ENCODE measurements around the gene SSBP2.

Gene SSBP2

DNA sequence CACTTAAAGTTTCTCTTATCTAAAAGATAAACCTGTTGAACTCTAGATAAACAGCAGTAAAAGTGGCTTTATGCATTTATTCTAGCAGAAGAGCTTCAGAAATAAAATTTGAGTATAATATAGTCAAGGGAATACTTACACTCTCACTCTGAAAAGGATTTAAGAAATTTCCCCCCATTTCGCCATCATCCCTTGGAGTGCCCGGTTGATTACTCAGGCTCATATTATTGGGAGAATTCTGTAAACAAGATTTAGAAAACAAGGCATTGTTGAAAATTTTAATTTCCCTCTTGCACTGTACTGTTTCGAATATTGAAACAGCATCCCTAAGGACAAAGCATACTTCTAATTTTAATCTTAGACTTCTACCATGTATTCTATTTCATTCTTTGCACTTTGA lies 322.5 kb downstream of the SSBP2 start:
- no peak for DNase-seq (ENCODE audit: low read depth)
- H3K4me3 ChIP-seq (ENCODE audit: low read depth, low read length): no peak overlapping the region

DNA sequence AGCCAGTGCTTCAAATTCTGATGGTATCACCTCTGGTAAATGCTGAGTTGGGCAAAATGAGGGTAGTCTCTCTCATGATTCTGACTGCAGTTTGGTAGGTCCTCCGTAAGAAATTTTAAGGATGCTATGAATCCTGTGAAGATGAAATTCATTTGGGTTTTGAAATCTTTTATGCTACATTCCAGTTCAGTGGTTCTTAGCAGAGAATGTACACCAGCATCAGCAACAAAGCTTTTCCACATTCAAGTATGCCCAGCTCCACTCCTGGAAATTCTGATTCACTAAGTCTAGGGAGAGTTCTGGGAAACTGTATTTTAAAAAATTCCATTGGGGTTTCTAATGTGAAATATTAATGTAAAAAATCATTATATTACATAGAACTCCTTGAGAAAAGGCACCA lies 323.3 kb downstream of the SSBP2 start:
- no peak overlapping the region for H3K4me3 ChIP-seq (ENCODE audit: low read depth, low read length)
- no peak for DNase-seq (ENCODE audit: low read depth)
- TF ChIP-seq, protein P1, sequence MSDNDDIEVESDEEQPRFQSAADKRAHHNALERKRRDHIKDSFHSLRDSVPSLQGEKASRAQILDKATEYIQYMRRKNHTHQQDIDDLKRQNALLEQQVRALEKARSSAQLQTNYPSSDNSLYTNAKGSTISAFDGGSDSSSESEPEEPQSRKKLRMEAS (IDR thresholded peaks at IDR 0.05; ENCODE audit: low read depth, low read length): no peak
- TF ChIP-seq MYC (IDR thresholded peaks at IDR 0.05; ENCODE audit: low read depth, low read length) (no peak), POLR2A (IDR thresholded peaks at IDR 0.05; ENCODE audit: extremely low read depth, insufficient read length) (no peak)
- TF ChIP-seq, protein P2, sequence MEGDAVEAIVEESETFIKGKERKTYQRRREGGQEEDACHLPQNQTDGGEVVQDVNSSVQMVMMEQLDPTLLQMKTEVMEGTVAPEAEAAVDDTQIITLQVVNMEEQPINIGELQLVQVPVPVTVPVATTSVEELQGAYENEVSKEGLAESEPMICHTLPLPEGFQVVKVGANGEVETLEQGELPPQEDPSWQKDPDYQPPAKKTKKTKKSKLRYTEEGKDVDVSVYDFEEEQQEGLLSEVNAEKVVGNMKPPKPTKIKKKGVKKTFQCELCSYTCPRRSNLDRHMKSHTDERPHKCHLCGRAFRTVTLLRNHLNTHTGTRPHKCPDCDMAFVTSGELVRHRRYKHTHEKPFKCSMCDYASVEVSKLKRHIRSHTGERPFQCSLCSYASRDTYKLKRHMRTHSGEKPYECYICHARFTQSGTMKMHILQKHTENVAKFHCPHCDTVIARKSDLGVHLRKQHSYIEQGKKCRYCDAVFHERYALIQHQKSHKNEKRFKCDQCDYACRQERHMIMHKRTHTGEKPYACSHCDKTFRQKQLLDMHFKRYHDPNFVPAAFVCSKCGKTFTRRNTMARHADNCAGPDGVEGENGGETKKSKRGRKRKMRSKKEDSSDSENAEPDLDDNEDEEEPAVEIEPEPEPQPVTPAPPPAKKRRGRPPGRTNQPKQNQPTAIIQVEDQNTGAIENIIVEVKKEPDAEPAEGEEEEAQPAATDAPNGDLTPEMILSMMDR (IDR thresholded peaks at IDR 0.05; ENCODE audit: low read depth, low read length): no peak

More for the DNA sequence above, 322.5 kb downstream of the SSBP2 start:
- TF ChIP-seq, protein P2 (IDR thresholded peaks at IDR 0.05; ENCODE audit: low read depth, low read length): no peak
- TF ChIP-seq POLR2A (IDR thresholded peaks at IDR 0.05; ENCODE audit: extremely low read depth, insufficient read length) (no peak), MYC (IDR thresholded peaks at IDR 0.05; ENCODE audit: low read depth, low read length) (no peak)
- TF ChIP-seq, protein P1 (IDR thresholded peaks at IDR 0.05; ENCODE audit: low read depth, low read length): no peak

DNA sequence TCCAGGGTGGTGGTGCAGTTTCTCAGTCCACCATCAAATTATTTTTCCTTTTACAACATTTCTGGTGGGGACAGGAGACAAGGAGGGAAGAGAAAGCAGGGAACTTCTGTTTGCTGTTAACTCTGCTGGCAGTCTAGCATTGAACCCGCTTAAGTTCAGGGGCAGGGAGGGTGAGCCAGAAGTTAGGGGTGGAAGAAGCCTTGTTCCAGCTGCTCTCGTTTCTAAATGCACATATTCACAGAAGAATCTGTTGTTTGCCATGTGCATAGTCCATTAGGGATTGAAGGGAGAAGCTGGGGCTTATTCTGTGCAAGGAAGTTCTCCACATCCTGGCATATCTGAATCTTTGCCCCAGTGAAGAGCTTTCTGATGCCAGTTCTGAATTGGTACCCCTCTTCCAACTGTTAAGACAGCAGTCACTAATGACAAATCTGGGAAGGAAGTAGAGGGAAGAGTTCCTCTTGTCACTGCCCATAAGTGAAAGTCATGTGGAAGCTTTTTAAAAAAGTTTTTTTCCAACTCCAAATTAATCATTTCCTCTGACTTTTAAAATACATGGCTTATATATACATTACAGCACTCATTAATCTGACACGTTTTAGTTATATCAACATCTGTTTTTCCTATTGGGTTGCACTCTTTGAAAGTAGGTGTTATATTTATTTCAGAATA lies 324.4 kb downstream of the SSBP2 start:
- TF ChIP-seq, protein P2 (IDR thresholded peaks at IDR 0.05; ENCODE audit: low read depth, low read length): no peak
- TF ChIP-seq MYC (IDR thresholded peaks at IDR 0.05; ENCODE audit: low read depth, low read length) (no peak), POLR2A (IDR thresholded peaks at IDR 0.05; ENCODE audit: extremely low read depth, insufficient read length) (no peak)
- TF ChIP-seq, protein P1 (IDR thresholded peaks at IDR 0.05; ENCODE audit: low read depth, low read length): no peak
- no peak overlapping the region for H3K4me3 ChIP-seq (ENCODE audit: low read depth, low read length)

DNA sequence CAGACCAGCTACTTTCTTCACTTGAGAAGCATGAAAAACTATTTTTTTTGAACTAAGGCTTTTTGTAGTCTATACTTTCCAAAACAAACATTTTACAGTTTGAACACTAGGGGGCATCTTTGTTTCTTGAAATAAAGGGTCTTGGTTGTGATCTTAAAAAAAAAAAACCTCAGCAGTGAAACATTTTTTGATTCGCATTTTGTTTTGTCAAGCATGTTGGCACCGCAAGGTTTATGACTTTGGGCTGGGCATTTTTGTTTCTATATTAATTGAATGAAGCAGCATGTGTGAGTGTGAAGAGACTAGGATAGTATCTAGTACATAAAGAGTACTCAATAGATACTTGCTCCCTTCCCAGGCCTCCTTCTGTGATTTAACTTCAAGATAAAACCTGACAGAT lies 325.3 kb downstream of the SSBP2 start:
- H3K4me3 ChIP-seq (ENCODE audit: low read depth, low read length): no peak overlapping the region
- peak; percentile 49 for DNase-seq (ENCODE audit: low read depth)
- TF ChIP-seq, protein P1 (IDR thresholded peaks at IDR 0.05; ENCODE audit: low read depth, low read length): no peak
- TF ChIP-seq, protein P2 (IDR thresholded peaks at IDR 0.05; ENCODE audit: low read depth, low read length): peak; percentile 22

More for the DNA sequence above, 324.4 kb downstream of the SSBP2 start:
- DNase-seq (ENCODE audit: low read depth): no peak

DNA sequence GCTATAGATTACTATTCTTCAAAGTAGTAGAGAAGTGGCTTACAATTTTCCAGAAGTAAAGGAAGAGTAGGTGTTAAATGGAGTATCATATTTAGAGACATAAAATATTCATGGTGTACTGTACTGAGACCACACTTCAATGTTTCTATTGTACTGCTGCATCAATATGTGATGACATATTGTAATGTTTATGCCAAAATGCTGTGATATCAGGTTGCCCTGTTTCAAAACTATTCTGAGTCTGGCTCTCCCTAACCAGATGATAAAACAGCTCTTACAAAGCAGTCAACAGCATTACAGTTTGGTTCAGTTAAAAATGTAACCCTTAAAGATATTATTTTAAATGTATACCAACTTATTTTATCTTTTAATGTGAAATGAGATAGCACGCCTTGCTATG lies 326.2 kb downstream of the SSBP2 start:
- TF ChIP-seq, protein P1 (IDR thresholded peaks at IDR 0.05; ENCODE audit: low read depth, low read length): no peak
- TF ChIP-seq, protein P2 (IDR thresholded peaks at IDR 0.05; ENCODE audit: low read depth, low read length): no peak
- TF ChIP-seq MYC (IDR thresholded peaks at IDR 0.05; ENCODE audit: low read depth, low read length) (no peak), POLR2A (IDR thresholded peaks at IDR 0.05; ENCODE audit: extremely low read depth, insufficient read length) (no peak)
- no peak overlapping the region for H3K4me3 ChIP-seq (ENCODE audit: low read depth, low read length)
- no peak for DNase-seq (ENCODE audit: low read depth)
